ENCODE measurements around the gene FLCN.
A peak's percentile ranks its signal among the peaks of the same experiment; 100 is the strongest.
"Not testable (repeated sequence)": the region's sequence is repeated elsewhere in the genome, so short reads cannot be mapped to it uniquely, and the experiment has no call there.

The FLCN gene

DNA sequence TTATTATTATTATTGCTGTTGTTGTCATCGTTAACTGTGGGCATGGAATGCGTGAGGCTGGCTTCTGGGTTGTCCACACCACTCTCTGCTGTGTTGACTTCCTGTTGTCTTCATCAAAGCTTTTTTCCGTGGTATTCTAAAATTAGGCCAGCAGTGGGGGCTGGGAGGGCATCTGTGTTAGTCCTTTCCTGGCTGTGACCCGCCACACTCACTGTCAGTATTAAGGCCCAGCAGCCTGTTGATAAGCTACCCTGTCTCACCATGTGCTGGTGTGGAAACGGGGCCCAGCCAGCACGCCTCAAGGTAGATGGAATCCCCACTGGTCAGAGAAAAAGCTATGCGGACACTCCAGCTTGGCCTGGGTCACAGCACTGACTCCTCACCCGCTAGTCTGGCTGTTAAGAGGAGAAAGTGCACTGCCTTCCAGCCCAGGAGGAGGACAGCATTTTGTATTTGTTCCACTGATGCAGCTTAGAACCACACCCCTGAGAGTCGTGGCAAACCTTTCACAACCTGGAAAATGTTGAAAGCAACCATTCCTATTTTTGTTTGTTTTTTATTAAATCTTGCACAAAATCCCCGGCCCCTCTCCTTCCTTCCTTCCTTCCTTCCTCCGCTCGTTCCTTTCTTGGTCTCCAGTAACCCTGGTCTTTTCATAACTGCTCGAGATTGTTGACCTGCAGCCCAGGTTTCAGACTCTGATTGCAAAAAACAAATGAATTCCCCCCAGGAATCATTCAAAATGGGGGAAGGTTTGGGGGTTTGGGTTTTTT is 51.8 kb downstream of the FLCN start:
- not testable (repeated sequence) for DNase-seq (ENCODE audit: low read depth)

DNA sequence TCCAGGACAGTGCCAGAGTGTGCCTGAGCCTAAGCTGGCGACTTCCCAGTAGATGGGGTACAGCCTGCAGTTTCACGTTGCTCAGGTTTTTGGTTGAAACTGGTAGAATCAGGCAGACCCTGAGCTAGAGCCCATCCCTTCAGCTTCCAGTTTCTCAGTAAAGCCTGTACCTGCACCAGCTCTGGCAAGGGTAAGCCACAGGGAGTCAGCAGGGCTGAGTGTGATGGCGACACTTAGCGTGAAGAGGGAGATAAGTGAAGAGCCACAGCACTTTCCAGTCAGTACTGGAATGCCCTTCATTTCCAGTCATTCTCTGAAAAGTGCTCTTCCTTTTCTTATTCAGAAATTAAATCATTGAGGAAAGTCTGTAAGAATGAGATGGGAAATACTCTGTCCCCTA is 53.2 kb downstream of the FLCN start:
- DNase-seq (ENCODE audit: low read depth), result no peak

DNA sequence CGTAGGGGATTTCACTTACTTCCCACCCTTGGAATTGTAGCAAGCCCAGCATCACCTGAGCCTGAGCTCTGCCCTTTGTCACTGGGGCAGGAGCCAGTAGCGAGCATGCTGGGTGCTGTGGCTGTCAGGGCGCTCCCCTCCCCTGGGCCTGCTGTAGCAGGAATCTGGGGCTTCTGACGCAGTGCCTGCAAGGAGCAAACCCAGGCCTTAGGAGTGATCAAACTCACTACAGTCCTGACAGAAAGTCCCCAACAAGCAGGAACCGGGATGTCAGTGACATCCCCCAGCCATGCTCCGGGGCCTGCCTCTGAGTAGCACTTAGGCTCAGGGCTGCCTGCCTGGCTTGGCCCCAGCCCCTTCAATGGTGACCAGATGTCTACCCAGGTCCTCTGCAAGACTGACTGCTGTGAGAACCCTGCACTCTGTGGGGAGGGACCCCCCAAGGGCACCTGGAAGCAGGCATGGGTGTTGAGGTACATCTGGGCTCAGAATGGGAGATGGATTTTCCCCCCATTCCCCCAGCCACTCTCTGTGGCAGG is 54.3 kb downstream of the FLCN start:
- DNase-seq (ENCODE audit: low read depth), result no peak

DNA sequence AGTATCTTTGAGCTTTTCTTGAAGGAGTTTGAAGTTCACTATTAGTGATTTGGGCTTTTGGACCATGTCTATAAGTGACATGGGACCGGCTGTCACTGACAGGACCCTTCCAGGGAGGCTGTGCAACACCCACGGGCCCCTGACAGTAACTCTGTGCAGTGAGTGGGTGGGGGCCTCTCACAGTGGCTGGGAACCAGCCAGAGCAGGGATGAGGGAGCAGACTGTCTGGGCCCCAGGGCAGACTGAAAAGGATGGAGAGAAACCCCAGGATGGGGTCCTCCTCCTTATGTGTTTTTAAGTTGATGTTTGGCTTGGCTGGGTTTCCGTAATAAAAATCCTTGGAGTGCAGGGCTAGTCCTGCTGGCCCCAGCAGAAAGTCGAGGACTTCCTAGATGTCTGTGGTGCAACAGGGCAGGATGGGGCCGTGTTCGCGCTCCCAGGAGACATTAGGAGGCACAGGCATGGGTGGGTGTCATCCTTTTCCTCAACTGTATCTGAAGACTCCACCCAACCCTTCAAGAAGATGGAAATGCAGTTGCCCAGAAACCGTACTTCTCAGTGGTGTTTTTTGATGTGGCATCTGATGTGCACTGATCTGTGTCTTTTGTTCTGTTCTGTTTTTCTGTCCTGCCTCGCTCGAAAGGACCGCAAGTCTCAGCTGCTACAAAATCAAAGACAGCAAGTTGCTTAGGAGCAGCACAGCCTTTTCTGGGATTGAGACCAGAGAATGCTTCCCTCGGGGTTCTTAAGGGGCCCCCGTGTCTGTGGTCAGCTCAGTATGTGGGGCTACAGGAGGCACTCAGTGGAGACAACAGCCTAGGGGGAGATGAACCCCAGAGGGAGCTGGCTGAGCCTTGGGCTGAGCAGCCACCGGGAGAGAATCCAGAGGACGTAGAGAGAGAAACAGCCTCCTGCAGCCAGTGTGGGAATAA is 55.0 kb downstream of the FLCN start:
- peak; percentile 30 for DNase-seq (ENCODE audit: low read depth)

DNA sequence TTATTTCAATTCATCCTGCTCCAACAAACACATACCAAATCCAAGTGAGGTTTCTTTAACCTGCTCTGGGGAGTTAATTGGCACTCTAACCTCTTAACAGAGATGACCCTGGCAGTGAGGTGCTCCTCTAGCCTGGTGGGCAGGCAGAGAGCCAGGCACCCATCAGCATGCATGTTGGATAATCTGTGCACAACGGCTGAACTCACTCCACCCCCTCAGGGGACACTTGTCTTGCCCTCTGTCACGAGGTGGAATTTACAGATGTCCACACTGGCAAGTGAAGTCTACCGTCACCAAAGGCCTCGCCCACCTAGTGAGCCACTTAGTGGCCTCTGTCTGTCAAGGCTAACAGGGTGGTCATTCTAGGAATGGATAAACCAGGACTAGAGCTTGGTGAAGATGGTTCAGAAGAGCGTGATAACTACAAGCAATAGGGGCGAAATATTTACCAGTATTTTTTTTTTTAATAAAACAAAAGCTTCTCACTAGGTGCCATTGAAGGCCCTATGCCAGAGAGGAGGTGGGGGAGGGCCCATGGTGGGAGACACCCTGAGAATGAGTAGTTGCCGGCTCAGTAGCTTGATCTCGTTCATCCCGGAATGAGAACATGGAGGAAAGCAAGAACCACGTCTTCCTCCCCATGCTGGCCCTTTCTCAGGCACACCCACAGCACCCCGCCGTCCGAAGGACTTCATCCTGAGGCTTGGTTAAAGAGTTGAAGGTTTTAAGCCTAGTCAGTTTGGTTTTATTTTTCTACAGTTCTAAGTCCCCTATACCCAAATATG is 56.0 kb downstream of the FLCN start:
- DNase-seq (ENCODE audit: low read depth), result no peak

DNA sequence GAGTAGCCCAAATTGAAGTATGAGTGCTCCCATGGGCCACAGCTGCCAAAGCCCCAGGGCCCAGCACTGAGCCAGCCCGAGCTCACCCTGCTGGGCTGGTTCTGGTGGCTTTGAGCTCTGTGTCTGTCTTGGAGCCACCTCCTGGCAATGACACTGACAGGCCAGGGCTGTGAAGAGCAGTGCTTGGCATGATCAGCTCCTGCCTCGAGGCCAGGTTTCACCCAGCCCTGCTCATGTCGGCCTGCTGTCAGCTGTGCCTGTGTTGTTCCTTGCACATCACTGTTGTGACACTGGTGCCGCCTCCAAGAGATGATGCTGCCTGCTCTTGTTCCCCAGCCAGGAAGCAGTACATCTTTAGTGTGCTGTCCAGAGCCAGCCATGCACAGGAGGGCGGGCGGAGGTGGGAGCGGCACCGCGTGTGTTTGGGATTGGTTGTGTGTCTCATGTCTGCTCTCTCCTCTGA is 56.8 kb downstream of the FLCN start:
- no peak for DNase-seq (ENCODE audit: low read depth)

GRCh38 chr17:17179371-17179827 is 57.6 kb downstream of the FLCN start:
- DNase-seq (ENCODE audit: low read depth), result no peak

GRCh38 chr17:17177176-17177575 is 59.8 kb downstream of the FLCN start:
- no peak for DNase-seq (ENCODE audit: low read depth)

DNA sequence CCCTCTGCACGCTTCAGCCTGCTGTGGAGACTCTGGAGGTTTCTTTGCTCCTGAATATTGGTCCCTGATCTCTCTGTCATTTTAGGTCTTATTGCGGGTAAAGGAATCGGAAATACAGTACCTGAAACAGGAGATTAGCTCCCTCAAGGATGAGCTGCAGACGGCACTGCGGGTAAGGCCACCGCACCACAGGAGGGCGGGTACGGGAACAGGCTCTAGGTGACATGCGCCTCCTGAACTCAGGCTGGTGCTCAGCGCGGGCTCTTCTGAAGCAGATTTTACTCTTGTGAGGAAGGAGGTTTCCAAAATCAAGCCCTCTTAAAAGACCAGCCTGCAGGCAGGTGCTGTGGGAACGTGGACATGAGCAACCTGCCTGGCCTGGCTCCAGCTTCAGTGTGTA is 60.6 kb downstream of the FLCN start:
- DNase-seq (ENCODE audit: low read depth), result no peak

DNA sequence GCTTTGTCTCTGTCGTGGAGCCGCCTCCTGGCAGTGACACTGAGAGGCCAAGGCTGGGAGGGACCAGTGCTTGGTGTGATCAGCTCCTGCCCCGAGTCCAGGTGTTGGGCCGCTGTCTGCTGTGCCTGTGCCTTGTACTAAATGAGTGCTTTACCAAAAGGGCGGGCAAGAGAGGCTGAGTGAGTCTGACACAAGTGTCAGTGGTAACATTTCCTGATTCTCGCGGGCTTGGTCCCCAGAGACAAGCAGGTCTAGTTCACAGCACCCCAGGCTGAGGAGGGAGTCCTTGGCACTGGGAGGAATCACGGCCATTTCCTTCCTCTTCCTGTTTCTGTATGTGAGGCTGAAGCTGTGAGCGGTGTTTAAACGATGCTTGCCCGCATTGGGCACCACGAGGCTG is 61.1 kb downstream of the FLCN start:
- no peak for DNase-seq (ENCODE audit: low read depth)

- DNase-seq (ENCODE audit: low read depth), result no peak
Observed at GRCh38 chr17:17175340-17175739, 61.6 kb downstream of the FLCN start.

- DNase-seq (ENCODE audit: low read depth), result no peak
Observed at GRCh38 chr17:17173921-17174320, 63.0 kb downstream of the FLCN start.

DNA sequence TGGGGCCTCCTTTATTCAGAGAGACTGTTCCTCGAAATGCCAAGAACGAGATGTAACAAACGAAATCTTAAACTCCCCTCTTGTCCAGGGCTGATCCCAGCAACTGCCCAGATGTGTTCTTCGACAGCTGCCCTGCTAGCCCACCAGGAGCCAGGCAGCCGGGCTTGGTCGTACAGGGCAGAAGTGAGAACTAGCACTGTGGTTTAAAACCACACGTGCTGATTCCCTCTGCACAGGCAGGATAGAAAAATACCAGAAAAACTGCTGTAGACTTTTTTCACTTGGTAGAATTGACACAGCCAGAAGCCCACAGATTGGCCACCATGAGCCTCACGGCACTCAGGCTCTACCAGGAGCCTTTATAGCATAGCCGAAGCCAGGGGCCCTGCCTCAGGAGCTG is 64.0 kb downstream of the FLCN start:
- no peak for DNase-seq (ENCODE audit: low read depth)

DNA sequence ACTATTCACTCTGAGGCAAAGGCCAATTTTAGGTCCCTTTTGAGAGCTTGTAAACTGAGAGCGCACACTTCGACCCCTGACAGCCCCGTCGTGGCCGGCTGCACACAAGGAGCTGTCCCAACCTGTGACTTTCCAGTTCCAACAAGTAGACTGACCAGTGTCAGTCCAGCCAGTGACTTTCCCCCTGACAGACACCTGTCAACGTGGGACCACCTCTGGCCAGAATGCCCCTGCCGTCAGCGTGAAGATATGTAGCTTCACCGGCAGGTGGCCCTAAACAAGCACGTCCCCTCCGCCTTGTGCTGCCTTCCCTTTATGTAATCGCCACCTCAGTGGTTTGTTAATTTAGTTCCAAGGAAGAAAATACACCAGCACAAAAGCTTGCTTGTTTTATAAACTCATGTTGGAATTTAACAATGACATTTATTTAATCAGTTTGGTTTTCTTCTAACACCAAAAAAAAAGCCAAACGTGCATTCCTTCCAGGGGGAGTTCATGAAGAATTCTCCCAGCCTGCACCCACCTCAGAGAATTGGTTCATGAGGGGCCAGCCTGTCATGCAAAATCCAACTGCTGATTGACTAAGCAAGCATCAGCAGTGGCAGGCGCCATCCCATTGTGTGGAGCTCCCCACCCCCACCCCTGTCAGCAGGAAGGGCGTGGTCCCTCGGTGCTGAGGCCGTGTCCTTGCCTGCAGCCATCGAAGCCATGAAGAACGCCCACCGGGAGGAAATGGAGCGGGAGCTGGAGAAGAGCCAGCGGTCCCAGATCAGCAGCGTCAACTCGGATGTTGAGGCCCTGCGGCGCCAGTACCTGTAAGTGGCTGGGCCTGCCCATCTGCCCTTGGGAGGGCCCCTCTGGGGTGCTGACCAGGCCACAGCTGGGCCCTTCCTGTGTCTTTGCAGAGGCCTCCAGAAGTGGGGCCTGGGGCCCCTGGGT is 64.7 kb downstream of the FLCN start:
- no peak for DNase-seq (ENCODE audit: low read depth)

- no peak for DNase-seq (ENCODE audit: low read depth)
Observed at GRCh38 chr17:17171186-17171585, 65.8 kb downstream of the FLCN start.

GRCh38 chr17:17170346-17170985 is 66.5 kb downstream of the FLCN start:
- DNase-seq (ENCODE audit: low read depth), result no peak

GRCh38 chr17:17169396-17169795 is 67.6 kb downstream of the FLCN start:
- no peak for DNase-seq (ENCODE audit: low read depth)

DNA sequence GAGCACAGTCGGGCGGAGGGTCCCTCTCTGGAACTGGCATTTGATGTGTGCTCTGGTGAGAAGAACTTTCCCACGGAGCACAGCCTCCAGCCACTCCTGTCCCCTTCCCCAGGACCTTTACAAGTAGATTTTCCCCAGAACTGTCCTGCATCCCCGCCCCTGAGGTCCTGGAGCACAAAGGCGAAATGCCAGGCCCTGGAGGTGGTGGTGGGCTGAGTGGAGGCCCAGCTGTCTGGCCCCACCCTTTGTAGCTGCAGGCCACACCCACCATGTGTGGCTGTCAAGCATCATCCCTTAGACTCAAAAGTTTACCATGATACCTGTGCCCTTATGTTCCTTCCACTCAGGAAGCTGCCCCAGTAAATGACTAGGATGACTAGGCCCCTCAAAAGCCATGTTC is 68.6 kb downstream of the FLCN start:
- no peak for DNase-seq (ENCODE audit: low read depth)

GRCh38 chr17:17167986-17168385 is 69.0 kb downstream of the FLCN start:
- DNase-seq (ENCODE audit: low read depth), result no peak

- no peak for DNase-seq (ENCODE audit: low read depth)
Observed at GRCh38 chr17:17167356-17167755, 69.6 kb downstream of the FLCN start.

All from T follicular helper cell (primary cell).